Adrenal gland (tissue), 5 donors: ENCODE data around the gene SYT1.

ENCODE experiments used
- CTCF ChIP-seq, 6 experiments: fragments of 450-650 bp in 4 of 6; fragments of 200-600 bp in 2 of 6; sonication (generic) in 1 of 6; IDR thresholded peaks; 1 replicate in 5 of 6; 2 replicates in 1 of 6; pipeline versions ENCODE4 v1.5.1 to v1.8.0; 2016 to 2021; ENCODE audit warnings: antibody characterized with exemption in 6 of 6, mild to moderate bottlenecking in 2 of 6, moderate library complexity in 1 of 6
- POLR2A ChIP-seq, 2 donors: fragments of 450-650 bp; IDR thresholded peaks; one replicate each; pipeline ENCODE4 v1.6.1; 2017; ENCODE audit warnings: antibody characterized with exemption in 2 of 2, mild to moderate bottlenecking in 2 of 2, moderate library complexity in 1 of 2
- donor health status: DM: no; HTN: no; CAD: no.

DNA sequence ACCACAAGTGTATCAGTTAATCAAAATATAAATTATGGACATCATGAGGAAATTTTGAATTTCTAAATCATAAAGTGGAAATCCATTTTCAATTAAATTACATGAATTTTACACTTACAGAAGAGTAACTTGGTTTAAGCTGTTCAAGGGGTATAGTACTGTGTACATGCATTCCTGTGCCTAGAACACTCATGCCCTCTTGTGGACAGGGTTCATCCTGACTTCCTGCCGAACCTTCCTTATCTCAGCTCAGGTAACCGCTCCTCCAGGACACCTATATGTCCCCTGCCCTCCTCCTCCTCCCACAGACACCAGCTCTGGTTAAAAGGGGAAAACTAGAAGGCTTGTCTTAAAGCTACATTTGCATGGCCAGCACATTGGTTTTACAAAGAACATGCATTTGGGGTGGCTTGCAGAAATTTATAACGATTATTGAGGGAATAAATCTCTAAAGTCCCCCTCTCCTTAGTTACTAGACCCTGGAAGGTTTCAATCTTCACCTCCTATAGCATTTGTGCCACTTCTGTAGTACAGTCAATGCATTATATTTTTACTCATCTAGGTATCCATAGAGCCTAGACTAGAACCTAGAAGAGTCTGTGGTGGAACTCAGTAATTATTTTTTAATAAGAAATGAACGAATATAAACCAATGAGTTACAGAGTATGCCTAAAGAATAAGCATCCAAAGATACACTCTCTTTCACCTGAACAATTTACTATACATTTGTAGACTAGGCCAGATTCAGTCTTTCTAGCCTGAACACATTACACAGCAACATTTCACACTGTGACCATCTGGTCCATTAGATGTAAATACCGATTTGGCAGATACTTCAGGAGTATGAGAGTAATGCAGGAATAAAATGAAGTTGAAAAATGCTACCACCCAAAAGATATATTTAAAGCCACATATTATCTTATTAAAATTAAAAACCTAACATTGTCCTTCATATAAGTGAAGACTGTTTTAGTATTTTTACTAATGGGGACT lies 480.6 kb downstream of the SYT1 start:
- TF ChIP-seq CTCF (IDR thresholded peaks at IDR 0.05) = peak in 5 of 6 experiments; percentile 14 to 34 (median 27)
- no peak for TF ChIP-seq POLR2A (IDR thresholded peaks at IDR 0.05)
